NCI-H1105 (cell line): ENCODE results near the gene GJB1.
"Not testable (repeated sequence)": the region's sequence is repeated elsewhere in the genome, so short reads cannot be mapped to it uniquely, and the experiment has no call there.

Source experiments
- DNase-seq: peaks from one replicate; lab custom pipeline; 2025; lab: John Stamatoyannopoulos, UW

GJB1 gene

DNA sequence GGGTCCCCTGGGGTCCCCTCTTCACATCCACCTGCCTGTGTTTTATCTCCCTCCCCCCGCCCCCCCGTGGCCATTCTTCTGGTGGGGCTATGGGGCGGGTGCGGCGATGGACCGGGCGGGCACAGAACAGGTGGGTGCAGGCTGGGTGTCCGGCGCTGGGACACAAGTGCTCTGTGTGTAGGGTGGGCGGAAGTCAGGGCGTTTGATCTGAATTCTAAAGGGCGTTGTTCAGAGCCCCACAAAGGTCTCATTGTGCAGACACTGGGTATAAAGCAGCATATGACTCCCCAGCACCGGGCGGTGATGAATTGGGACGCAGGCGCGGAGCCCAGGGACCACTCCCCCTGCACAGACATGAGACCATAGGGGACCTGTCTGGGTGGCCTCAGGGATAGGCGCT is at the start of gene GJB1:
GJB1 (plus strand) TSS at position 296 of the 400 bp plus-strand sequence. CDS start 484 bp downstream, outside the sequence.
- DNase-seq = no peak

DNA sequence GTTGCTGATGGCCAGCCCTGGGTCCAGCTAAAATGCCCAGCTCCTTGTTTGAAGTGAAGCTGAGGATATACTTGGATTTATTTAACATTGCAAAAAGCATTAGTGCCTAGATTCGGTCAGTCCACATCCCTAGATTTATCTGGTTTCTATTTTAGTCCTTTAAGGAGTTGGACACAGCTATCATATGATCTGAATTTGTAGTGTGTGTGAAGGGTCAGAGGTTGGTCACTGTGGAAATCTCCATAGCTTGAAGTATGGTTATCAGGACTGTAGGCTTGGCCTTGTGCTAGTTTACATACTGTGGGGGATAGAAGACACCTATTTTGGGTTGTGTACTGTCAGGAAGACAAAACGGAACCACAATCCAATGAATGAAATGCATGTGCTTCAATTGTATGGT is 49.6 kb upstream of the GJB1 start:
- DNase-seq = no peak

DNA sequence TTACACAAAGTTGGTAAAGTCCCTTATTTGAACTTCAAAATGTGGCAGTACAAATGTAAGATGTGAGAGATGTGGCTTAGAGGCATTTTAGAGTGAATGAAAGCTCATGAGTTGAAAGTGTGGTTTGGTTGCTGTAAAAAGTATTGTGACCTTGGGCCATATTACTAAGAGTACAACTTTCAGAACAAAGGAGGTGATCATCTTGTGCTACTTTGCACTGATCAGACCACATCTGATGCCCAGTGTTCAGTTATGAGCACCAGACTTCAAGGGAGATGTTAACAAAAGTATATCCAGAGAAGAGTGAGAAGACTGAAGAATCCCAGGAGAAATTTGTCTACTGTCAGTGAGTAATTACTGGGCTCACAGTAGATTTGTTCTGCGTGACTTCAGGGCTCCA is 48.2 kb upstream of the GJB1 start:
- no peak for DNase-seq

DNA sequence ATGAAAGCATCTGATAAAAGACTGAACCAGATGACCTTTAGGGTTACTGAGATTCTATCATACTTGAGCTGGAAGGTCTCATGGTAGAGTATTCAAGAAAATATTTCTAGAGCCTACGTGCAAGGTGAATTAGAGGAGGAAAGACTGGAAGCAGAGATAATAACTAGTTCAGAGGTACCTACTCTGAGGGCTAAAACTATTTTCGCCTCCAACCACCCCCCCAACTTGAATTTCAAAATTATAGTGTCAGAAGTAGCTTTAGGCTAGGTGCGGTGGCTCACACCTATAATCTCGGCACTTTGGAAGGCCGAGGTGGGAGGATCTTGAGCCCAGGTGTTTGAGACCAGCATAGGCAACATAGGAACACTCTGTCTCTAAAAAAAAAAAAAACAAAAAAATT is 47.5 kb upstream of the GJB1 start:
- no peak for DNase-seq

DNA sequence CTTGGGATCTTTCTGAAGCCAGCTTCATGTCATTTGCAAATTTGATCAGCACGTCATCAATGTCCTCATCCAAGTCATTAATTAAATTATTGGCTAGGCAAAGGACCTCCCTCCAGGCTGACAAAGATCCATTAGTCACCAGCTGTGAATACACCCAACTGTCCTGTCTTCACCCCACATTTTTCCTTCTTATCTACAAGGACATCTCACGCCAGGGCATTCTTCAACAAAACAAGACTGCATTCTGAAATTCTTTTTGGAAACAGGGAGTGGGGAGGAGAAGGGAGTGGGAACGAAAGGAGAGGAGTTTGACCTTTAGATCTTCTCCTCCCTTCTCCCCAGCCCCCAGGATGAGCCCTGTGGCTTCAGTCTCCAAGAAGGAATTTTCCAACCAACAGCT is 45.7 kb upstream of the GJB1 start:
- DNase-seq = no peak

DNA sequence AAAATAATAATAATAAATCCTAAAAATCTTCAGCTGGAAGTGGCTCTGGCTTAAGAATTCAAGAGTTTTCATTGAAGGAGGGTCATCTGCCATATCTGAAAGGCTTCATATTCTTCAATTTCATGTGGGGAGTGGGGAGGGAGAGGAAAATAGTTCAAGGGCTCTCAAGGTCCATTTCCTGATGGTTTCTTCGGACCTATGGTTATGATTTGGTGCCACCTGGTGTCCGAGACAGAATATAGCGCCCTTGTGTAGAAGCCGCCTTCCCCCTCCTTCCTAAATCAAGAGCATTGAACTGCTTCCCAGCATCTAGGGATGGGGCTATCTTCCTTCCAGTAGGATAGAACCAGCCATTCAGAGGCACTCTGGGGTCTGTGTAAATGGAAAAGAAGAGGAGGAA is 44.1 kb upstream of the GJB1 start:
- DNase-seq = peak; percentile 9

DNA sequence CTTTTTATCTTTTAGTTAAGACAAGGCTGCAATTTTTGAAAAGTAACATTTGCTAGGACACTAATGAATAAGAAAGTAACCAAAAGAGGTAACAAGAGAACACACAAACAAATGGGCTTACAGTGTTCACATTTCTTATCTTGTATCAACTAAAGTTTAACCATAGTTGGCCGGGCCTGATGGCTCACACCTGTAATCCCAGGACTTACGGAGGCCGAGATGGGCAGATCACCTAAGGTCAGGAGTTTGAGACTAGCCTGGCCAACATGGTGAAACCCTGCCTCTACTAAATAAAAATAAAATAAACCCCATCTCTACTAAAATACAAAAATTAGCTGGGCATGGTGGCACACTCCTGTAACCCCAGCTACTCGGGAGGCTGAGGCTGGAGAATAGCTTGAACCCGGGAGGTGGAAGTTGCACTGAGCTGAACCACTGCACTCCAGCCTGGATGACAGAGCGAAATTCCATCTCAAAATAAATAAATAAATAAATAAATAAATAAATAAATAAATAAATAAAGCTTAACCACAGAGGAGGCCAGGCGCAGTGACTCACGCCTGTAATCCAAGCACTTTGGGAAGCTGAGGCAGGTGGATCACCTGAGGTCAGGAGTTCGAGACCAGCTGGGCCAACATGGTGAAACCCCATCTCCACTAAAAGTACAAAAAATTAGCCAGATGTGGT is 42.3 kb upstream of the GJB1 start:
- not testable (repeated sequence) for DNase-seq

DNA sequence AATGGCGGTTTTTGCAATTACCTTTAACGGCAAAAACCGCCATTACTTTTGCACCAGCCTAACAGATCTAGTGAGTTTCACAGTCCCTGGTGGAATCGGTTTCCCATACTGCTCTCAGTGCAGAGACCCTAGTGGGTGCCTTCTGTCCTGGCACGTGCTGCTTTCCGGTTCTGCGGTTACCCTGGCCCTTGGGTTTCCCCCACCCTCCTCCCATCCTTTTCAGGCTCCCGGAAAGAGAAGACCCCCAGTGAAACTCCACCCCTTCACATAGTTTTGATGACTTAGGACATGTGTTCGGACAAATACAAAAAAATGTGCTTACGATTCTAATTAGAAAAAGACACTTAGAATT is 41.5 kb upstream of the GJB1 start:
- DNase-seq = peak; percentile 46

DNA sequence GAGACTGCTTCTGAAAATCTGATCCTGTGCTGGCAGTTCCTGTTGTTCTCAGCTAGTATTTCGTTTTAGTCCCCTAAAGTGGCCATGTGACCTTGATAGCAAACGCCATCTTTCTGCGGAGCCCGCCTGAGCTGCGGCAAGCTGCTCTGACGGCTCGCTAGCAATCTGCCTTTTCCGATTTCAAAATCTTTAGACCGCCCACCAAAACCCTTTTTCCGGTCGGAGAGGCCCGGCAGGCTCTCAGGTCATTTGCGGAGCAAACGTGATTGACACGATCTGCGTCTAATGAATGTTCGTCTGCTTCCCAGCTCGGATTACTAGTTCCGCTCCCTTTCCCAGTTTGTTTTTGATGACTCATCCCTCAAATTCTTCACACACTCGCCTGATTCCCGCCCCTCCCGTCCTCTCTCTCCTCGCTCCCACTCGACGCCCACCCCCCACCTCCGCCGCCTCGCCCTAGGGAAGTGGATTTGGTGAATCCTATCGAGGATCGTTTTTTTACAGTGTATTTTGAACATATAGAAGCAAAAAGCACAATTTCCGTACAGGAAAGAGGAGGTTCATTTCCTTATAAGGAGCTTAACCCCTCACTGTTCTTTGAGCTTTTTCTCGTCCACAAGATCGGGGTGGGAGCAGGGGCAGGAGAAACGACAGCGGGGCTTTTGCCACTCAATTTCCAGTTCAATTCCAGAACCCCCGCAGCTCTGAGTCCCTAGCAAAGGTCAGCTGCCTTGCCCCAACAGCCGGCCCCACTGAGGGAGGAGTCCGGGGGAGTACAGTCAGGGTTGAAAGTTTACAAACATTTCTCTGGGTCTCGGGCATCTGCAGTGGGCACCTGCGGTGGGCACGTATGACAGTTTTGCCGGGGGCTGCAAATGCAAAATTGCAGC is 40.9 kb upstream of the GJB1 start:
- peak; percentile 91 for DNase-seq

DNA sequence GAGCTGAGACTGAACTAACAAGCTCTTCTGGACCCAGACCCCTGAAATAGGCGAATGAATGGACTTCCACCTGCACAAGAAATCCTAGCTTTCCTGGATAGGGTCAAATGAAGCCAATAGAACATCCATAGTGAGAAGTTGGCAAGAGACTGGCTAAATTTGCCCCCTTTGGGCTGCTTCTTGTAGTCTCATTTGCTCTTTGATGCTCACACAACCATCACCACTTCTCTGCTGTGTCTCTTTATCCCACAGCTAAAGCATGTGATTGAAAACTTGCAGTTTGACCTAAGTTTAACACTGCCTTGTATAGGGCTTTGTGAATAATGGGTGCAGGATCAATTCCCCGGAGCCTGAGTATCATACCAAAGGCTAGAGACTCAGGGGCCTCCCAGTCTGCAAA is 40.2 kb upstream of the GJB1 start:
- no peak for DNase-seq

DNA sequence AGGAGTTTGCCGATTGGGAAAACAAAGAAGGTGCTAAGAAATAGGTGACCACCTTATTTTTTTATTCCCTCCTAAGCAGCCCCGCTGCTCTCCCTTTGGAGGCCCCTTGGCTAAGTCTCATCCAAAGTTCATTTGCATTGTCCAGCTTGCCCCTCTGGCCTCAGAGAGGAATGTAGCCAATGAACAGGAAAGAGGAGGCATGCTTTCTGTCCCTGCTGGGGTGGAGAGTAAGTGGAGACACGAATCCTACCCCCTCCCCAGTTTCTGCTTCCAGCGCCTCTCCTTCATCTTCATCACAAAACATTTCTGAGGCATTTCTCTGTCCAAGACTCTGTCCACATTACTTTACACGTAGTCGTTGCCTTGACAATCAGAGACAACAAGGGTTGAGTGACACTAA is 39.7 kb upstream of the GJB1 start:
- DNase-seq = no peak

DNA sequence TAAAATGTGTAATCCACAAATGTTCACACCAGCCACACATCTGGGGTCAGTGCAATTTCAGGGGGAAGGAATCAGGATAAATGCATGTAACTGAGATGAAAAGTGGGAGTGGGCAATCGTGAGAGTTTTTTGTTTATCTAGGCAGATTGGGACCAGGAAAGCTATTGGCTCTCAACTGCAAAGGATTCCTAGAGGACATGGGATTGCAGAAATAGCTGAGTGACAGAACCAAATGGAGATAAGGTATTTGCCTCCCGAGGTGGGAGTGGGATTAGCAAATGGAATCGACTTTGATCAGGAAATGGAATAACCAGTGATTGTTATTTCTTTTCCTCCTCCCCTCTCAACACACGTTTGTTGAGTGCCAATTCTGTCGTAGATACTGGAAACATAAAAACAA is 38.9 kb upstream of the GJB1 start:
- no peak for DNase-seq

DNA sequence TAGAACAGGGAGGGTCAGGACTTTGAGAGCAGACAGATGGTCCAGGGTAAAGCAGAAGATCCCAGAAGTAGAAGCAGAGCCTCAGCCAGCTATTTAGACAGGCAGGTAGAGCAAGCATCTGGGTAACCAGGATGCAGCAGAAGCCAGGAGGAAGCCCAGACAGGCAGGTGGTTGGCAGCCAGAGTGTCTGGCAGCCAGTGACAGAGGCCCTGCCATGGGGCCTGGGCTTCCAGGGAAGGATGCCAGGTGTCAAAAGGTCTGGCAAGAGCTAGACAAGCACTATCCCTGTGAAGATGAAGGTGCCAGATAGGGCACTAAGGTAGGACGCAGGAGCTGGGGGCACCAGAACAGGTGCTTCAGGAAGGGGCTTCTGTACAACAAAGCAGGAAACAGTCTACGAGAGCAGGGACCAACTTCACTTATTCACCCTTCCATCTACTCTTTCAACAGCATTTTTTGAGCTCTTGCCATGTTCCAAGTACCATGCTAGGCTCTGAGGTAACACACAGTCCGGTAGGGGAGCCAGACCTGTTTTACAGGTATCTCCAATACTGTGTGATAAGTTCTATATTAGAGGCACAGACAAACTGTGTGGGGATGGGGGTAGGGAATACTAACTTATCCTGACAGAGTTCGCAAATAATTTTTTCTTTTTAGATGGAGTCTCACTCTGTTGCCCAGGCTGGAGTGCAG is 38.1 kb upstream of the GJB1 start:
- peak; percentile 21 for DNase-seq

DNA sequence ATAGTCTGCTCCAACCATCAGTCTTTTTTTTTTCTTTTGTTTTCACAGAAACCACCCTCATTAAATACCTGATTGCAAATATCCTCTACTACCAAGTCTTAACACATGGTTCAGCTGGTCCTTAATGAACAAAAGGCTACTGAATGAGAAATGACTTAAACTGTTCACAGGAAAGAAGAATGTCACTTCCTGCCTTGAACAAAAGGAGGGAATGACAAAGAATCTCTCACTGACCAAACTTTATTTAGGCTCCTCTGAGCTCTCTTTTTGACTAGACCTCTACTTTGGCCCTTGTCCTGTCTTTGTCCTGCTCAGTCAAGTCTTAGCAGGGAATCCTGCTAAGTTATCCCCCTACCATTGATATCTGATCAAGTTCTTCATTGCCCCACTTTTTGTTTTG is 31.8 kb upstream of the GJB1 start:
- DNase-seq = no peak

DNA sequence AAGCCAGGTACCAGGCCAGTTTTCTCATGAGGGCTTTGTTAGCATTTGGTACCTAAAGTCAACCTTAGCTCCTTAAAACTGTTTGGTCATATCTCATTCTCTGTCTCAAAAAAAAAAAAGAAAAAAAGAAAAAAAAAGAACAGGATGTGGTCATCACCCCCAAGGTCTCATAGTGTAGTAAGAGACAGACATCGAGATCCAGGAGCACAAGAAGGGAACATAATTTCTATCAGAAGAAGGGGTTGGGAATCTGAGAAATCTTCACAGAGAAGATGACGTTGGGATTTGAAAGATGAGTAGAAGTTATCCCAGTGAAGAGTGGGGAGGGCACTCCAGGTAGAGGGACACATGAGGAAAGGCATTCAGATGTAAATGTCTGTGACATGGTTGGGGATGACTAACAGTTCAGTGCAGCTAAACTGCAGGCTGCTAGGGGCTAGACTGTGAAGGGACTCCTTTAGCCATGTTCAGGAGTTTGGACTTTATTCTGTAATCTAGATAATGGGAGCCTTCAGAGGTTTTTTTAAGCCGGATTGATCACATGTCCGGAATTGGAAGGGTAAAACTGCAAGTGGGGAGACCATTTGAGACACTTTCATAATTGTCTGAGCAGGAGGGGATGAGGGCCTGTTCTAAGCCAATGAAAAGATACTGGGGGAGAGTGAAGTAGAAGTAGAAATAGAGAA is 26.9 kb upstream of the GJB1 start:
- no peak for DNase-seq

DNA sequence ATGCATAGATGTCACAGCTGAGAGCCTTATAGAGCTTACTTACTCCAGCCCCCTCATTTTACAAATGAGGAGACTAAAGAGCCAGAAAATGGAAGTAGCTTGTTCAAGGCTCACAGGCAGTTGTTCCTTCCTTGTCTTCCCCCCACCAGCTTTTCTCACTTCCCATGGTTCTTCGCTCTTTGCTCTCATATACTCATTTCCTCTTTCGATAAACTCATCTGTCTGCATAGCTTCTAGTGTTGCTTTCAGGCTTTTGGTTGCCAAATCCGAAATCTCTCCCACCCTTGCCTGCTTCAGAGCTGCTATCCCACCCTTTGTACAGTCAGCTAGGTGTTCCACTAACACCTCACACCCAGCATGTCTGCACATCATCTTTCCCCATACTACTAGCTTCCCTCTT is 25.0 kb upstream of the GJB1 start:
- DNase-seq = no peak

DNA sequence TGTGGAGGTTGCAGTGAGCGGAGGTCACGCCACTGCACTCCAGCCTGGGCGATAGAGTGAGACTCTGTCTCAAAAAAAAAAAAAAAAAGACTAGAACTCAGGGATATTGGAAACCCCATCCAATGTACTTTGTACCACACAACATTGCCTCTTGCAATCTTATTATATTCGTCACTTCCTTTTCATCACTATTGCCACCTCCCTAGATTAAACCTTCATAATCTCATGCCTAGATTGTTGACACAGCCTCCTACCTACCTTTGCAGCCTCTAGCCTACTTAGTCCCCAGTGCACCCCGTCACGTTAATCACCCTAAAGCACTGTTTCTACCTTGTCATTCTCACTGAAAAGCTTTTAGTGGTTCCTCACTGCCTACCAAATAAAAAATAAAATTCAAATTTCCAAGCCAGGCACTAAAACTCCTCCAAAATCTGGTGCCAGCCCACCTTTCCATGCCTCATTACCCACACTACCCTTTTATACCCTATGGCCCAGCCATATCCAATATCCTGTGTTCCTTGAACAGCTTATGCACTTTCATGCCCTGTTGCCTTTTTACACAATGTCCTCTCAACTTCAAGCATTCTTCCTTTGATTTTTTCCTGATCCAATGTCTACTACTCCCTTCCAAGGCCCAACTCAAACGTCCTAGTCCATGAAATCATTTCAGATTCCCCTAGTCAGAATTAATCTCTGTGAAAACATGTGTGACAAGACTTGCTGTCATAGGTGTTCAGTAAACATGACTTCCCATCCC is 23.6 kb upstream of the GJB1 start:
- DNase-seq = no peak

DNA sequence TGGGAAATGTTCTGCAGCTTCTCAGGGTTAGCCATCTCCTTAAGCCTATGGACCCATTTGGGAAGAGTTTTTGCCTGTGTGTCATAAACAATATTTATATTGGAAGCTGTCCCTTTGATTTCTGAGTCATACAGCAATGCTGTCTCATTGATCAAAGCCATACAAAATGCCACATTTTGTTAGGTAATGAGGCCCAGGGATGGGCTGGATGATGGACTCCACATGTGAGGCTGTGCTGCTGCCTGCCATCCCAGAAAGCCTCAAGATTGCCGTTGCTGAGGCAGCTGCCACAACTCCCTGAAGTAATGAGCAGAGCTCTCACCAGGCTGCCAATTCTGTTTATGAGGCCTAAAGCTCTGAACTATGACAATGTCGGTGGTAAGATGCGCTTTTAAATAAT is 12.2 kb upstream of the GJB1 start:
- no peak for DNase-seq

DNA sequence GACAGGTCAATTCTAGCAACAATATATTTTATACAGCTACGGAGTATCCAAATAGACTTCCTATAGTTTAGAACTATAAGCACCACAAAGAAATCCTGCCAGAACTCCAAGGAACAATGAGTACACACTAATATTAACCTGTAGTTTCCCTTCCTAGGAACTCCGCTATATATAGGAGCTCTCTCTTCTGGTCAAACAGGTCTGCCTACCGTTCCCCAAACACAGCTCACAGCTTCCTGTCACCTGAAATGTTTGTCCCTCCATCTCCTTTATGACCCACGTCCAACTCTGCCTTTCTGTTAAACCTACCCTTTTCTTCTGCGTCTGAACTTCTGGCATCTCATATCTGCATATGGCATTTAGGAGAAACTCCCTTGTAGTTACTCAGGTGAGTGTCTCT is 10.5 kb upstream of the GJB1 start:
- DNase-seq = no peak

DNA sequence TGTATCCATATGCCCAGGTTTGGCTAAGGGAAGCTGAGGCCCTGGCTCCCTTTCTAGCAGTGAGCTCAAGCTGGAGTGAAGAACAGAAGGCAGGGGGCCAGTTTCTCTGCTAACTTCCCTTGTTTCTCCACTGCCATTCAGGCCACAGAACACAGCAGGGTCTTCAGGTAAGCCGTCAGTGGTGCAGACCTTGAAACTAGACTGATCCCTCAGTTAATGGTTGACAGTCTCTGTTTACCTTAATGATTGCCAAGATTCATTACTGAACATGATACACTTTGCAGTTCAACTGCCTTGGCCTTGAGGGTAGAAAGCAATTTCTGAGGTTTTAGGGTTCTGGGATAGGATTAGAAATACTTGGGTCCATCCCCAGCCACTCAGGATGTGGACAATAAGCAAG is 8.9 kb upstream of the GJB1 start:
- no peak for DNase-seq

DNA sequence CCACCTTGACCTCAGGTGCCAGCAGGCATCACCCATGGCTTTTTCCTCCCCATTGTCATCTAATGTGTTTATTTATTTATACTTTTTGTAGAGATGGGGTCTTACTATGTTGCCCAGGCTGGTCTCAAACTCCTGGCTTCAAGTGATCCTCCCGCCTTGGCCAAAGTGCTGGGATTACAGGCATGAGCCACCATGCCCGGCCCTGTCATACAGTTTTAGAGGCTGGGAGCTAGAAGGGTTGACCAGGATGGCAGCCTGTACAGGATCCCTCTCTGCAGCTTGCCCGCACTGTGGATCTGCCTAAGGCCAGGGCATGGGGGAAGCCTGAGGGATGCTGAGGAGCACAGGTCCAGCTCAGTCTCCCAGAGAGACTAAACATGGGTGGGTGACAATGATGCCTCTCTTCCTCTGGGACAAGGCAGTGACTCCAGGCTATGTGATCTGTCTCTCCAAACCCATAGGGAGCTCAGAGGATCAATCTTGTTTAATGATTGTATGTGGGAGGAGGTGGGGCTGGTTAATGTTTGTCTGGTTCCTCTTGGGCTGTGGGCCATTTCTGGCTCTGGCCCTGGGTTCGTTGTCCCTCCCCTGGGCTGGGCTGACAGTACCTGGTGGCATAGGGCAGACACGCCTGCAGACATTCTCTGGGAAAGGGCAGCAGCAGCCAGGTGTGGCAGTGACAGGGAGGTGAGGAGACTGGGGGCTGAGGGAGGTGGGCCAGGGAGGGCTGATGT is 8.3 kb upstream of the GJB1 start:
- DNase-seq = no peak
